Loucy (cell line): ENCODE measurements around the gene FHIT.

Experiments
- EZH2phosphoT487 ChIP-seq: fragments of 200-600 bp; IDR thresholded peaks from 2 replicates; pipeline ENCODE4 v1.6.1; 2018; ENCODE audit warnings: antibody characterized with exemption, mild to moderate bottlenecking, moderate library complexity, borderline replicate concordance
- TF ChIP-seq, protein P1 (sequence below): fragments of 200-600 bp; sonication (generic); conservative IDR thresholded peaks from 2 replicates; pipeline ENCODE4 v1.5.1; 2014; ENCODE audit warnings: mild to moderate bottlenecking, antibody characterized with exemption, low read length

DNA sequence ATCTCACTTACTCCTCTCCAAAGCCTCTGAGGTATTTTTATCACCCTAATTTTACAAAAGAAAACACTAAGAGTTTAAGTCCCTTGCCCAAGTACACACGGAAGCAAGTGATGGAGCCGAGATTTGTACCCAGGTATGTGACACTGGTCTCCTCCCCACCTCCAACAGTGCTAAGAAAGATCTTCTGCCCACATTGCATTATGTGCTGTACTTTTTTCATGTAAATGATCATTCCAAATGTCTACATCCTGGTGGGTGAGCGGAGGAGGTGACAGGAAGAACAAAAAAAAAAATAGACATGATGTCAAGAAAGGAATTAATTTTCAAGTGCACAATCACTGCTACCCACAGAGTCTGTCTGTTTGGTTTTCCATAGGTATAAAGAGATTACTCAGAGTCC lies 694.1 kb downstream of the FHIT start:
- TF ChIP-seq, protein P1, sequence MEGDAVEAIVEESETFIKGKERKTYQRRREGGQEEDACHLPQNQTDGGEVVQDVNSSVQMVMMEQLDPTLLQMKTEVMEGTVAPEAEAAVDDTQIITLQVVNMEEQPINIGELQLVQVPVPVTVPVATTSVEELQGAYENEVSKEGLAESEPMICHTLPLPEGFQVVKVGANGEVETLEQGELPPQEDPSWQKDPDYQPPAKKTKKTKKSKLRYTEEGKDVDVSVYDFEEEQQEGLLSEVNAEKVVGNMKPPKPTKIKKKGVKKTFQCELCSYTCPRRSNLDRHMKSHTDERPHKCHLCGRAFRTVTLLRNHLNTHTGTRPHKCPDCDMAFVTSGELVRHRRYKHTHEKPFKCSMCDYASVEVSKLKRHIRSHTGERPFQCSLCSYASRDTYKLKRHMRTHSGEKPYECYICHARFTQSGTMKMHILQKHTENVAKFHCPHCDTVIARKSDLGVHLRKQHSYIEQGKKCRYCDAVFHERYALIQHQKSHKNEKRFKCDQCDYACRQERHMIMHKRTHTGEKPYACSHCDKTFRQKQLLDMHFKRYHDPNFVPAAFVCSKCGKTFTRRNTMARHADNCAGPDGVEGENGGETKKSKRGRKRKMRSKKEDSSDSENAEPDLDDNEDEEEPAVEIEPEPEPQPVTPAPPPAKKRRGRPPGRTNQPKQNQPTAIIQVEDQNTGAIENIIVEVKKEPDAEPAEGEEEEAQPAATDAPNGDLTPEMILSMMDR = no peak
- no peak for TF ChIP-seq EZH2phosphoT487
